Neuronal stem cell (in vitro differentiated cells): ENCODE data around the gene CDIP1.

ENCODE experiments used
- DNase-seq: peaks from one replicate; pipeline ENCODE4 v3.0.0-alpha.2; 2013; ENCODE audit warnings: low spot score
- H2AFZ ChIP-seq: one replicate; pipeline ENCODE4 v1.6.1; 2013; ENCODE audit warnings: mild to moderate bottlenecking, low read length, inconsistent platforms
- H2AK5ac ChIP-seq: 2 replicates; pipeline ENCODE4 v1.6.1; 2013; ENCODE audit warnings: low read depth, mild to moderate bottlenecking, inconsistent platforms, low read length, moderate library complexity, mixed read lengths
- H2BK120ac ChIP-seq: 2 replicates; pipeline ENCODE4 v1.6.1; 2013; ENCODE audit warnings: low read depth, mild to moderate bottlenecking, inconsistent platforms, low read length, moderate library complexity, mixed read lengths
- H2BK12ac ChIP-seq: one replicate; pipeline ENCODE4 v1.6.1; 2013; ENCODE audit warnings: low read length, inconsistent platforms
- H2BK15ac ChIP-seq: 2 replicates; pipeline ENCODE4 v1.6.1; 2013; ENCODE audit warnings: mild to moderate bottlenecking, low read length, inconsistent platforms, mixed read lengths
- H2BK5ac ChIP-seq: one replicate; pipeline ENCODE4 v1.6.1; 2013; ENCODE audit warnings: inconsistent platforms, mild to moderate bottlenecking, low read length, moderate library complexity
- H3K14ac ChIP-seq: one replicate; pipeline ENCODE4 v1.6.1; 2013; ENCODE audit warnings: low read length, inconsistent platforms
- H3K18ac ChIP-seq: 2 replicates; pipeline ENCODE4 v1.6.1; 2013; ENCODE audit warnings: low read length, inconsistent platforms
- H3K23ac ChIP-seq: 2 replicates; pipeline ENCODE4 v1.6.1; 2013; ENCODE audit warnings: low read depth, mild to moderate bottlenecking, mixed read lengths, low read length, inconsistent platforms; ENCODE audit not compliant: poor library complexity
- H3K27ac ChIP-seq: replicated peaks from 3 replicates; pipeline ENCODE4 v1.5.1; 2013; ENCODE audit warnings: low read length, inconsistent platforms
- H3K27me3 ChIP-seq, 3 experiments: 2 replicates each; pipeline ENCODE4 v1.6.1; 2013; ENCODE audit warnings: low read length in 3 of 3, mild to moderate bottlenecking in 2 of 3, inconsistent platforms in 1 of 3, low read depth in 1 of 3, mixed read lengths in 1 of 3, moderate library complexity in 1 of 3; ENCODE audit not compliant: control insufficient read depth in 3 of 3, insufficient read depth in 3 of 3
- H3K36me3 ChIP-seq, 2 donors: replicated peaks in 1 of 2; 2 replicates each; pipeline ENCODE4 v1.6.1; 2013; ENCODE audit warnings: low read length in 2 of 2; ENCODE audit not compliant: control insufficient read depth in 2 of 2, insufficient read depth in 2 of 2
- H3K4ac ChIP-seq: 2 replicates; pipeline ENCODE4 v1.6.1; 2013; ENCODE audit warnings: inconsistent platforms, mild to moderate bottlenecking, low read length, moderate library complexity
- H3K4me1 ChIP-seq, 2 donors: 1 replicate in 1 of 2; 2 replicates in 1 of 2; pipeline ENCODE4 v1.6.1; 2013; ENCODE audit warnings: low read length in 2 of 2, low read depth in 1 of 2; ENCODE audit not compliant: control insufficient read depth in 2 of 2, insufficient read depth in 1 of 2
- H3K4me2 ChIP-seq: one replicate; pipeline ENCODE4 v1.6.1; 2013; ENCODE audit warnings: mild to moderate bottlenecking, low read length, inconsistent platforms; ENCODE audit not compliant: insufficient read depth, poor library complexity, severe bottlenecking
- H3K4me3 ChIP-seq, 2 donors: 2 replicates each; pipeline ENCODE4 v1.5.1; 2013; ENCODE audit warnings: low read length in 2 of 2, mild to moderate bottlenecking in 2 of 2, inconsistent platforms in 1 of 2, moderate library complexity in 1 of 2
- H3K79me1 ChIP-seq: one replicate; pipeline ENCODE4 v1.6.1; 2013; ENCODE audit warnings: low read depth, mild to moderate bottlenecking, inconsistent platforms, low read length, moderate library complexity
- H3K9ac ChIP-seq: one replicate; pipeline ENCODE4 v1.6.1; 2013; ENCODE audit warnings: mild to moderate bottlenecking, low read depth, low read length, inconsistent platforms; ENCODE audit not compliant: poor library complexity
- H3K9me3 ChIP-seq, 2 donors: replicated peaks in 1 of 2; 2 replicates each; pipeline versions ENCODE3 to v1.6.1; 2013; ENCODE audit warnings: low read length in 2 of 2, mild to moderate bottlenecking in 2 of 2, inconsistent platforms in 1 of 2, low read depth in 1 of 2, mixed read lengths in 1 of 2, moderate library complexity in 1 of 2; ENCODE audit not compliant: control insufficient read depth in 2 of 2, insufficient read depth in 1 of 2
- H4K8ac ChIP-seq: one replicate; pipeline ENCODE4 v1.6.1; 2013; ENCODE audit warnings: low read depth, mild to moderate bottlenecking, inconsistent platforms, low read length, moderate library complexity
- H4K91ac ChIP-seq: one replicate; pipeline ENCODE4 v1.6.1; 2013; ENCODE audit warnings: low read length, low read depth, mild to moderate bottlenecking, inconsistent platforms; ENCODE audit not compliant: poor library complexity
- WGBS, 2 donors: extraction: QIAGEN DNeasy Blood & Tissue Kit; methylation state at CpG; one replicate each; pipeline ENCODE4 v1.1.7; 2013; ENCODE audit warnings: missing lambda C conversion rate in 2 of 2, mixed read lengths in 1 of 2; ENCODE audit not compliant: insufficient read length in 2 of 2, insufficient replicate concordance in 1 of 2; ENCODE audit errors: extremely low coverage in 2 of 2; 5-methylcytosine and 5-hydroxymethylcytosine counted together

CDIP1 gene

GRCh38 chr16:4572715-4573114 lies 34.1 kb upstream of the CDIP1 start:
- H3K9ac ChIP-seq: no peak overlapping the region
- H3K4me1 ChIP-seq: no peaks in the 10 kb centered on the region
- H2AK5ac ChIP-seq: no peak overlapping the region
- H2BK5ac ChIP-seq: no peak overlapping the region
- WGBS, 2 donors: no CpG with 5 or more reads among the region's 4 CpGs
- no peak overlapping the region for H3K4me3 ChIP-seq
- H3K27me3 ChIP-seq: no peaks in the 10 kb centered on the region
- no peak overlapping the region for H2BK120ac ChIP-seq
- H3K4me2 ChIP-seq: no peak overlapping the region
- no peaks in the 10 kb centered on the region for H3K79me1 ChIP-seq
- DNase-seq: no peak
- H3K23ac ChIP-seq: no peak overlapping the region
- no peaks in the 10 kb centered on the region for H3K36me3 ChIP-seq
- H3K18ac ChIP-seq: no peak overlapping the region
- H4K8ac ChIP-seq: no peak overlapping the region
- H3K14ac ChIP-seq: no peak overlapping the region
- no peaks in the 10 kb centered on the region for H3K9me3 ChIP-seq
- no peak overlapping the region for H2BK12ac ChIP-seq
- H3K4ac ChIP-seq: no peak overlapping the region
- H2BK15ac ChIP-seq: no peak overlapping the region
- no peak overlapping the region for H2AFZ ChIP-seq
- no peak overlapping the region for H4K91ac ChIP-seq
- H3K27ac ChIP-seq: no peak overlapping the region

- H3K9ac ChIP-seq: no peak overlapping the region
- H4K8ac ChIP-seq: no peak overlapping the region
- no peak overlapping the region for H2BK15ac ChIP-seq
- H3K9me3 ChIP-seq: no peaks in the 10 kb centered on the region
- H3K4me2 ChIP-seq: no peak overlapping the region
- no peak overlapping the region for H4K91ac ChIP-seq
- no peak overlapping the region for H2BK12ac ChIP-seq
- H3K4me3 ChIP-seq: no peak overlapping the region
- H2AK5ac ChIP-seq: no peak overlapping the region
- no peaks in the 10 kb centered on the region for H3K36me3 ChIP-seq
- no peak overlapping the region for H3K4ac ChIP-seq
- WGBS, 2 donors: no CpG with 5 or more reads among the region's 15 CpGs
- peak overlapping the region; percentile 8 for H2AFZ ChIP-seq
- no peaks in the 10 kb centered on the region for H3K4me1 ChIP-seq
- no peak for DNase-seq
- H2BK5ac ChIP-seq: no peak overlapping the region
- no peaks in the 10 kb centered on the region for H3K27me3 ChIP-seq
- H3K14ac ChIP-seq: no peak overlapping the region
- no peaks in the 10 kb centered on the region for H3K79me1 ChIP-seq
- H3K23ac ChIP-seq: no peak overlapping the region
- no peak overlapping the region for H2BK120ac ChIP-seq
- no peak overlapping the region for H3K18ac ChIP-seq
- H3K27ac ChIP-seq: no peak overlapping the region
These were observed 32.2 kb upstream of the CDIP1 start for GRCh38 chr16:4570688-4571321.

- Histone ChIP-seq H3K4ac (no peak overlapping the region), H2BK15ac (no peak overlapping the region), H3K79me1 (no peaks in the 10 kb centered on the region), H2AFZ (no peak overlapping the region), H3K9ac (no peak overlapping the region), H3K14ac (no peak overlapping the region), H2AK5ac (no peak overlapping the region), H4K8ac (no peak overlapping the region), H3K9me3 (no peaks in the 10 kb centered on the region), H3K4me1 (no peaks in the 10 kb centered on the region), H4K91ac (no peak overlapping the region), H3K4me2 (no peak overlapping the region), H3K4me3 (no peak overlapping the region), H2BK120ac (no peak overlapping the region), H3K27me3 (no peaks in the 10 kb centered on the region), H3K23ac (no peak overlapping the region), H3K27ac (no peak overlapping the region), H3K36me3 (no peaks in the 10 kb centered on the region), H2BK5ac (no peak overlapping the region), H3K18ac (no peak overlapping the region), H2BK12ac (no peak overlapping the region)
- WGBS, 2 donors: no CpG with 5 or more reads among the region's 6 CpGs
- no peak for DNase-seq
These were observed 31.5 kb upstream of the CDIP1 start for GRCh38 chr16:4570086-4570485.

- Histone ChIP-seq H2BK12ac (no peak overlapping the region), H3K18ac (no peak overlapping the region), H3K36me3 (no peaks in the 10 kb centered on the region), H2AK5ac (no peak overlapping the region), H2BK5ac (no peak overlapping the region), H3K4me3 (no peak overlapping the region), H3K9ac (no peak overlapping the region), H3K9me3 (no peaks in the 10 kb centered on the region), H3K27me3 (no peaks in the 10 kb centered on the region), H3K79me1 (no peaks in the 10 kb centered on the region), H4K91ac (no peak overlapping the region), H2AFZ (no peak overlapping the region), H3K14ac (no peak overlapping the region), H3K23ac (no peak overlapping the region), H3K4me2 (no peak overlapping the region), H3K4me1 (peaks cover 10% of the 10 kb centered on the region in 2 donors), H4K8ac (no peak overlapping the region), H3K4ac (no peak overlapping the region), H2BK15ac (no peak overlapping the region), H3K27ac (no peak overlapping the region), H2BK120ac (no peak overlapping the region)
- no peak for DNase-seq
- no CpG with 5 or more reads among the region's 3 CpGs for WGBS, 2 donors
These were observed 27.6 kb upstream of the CDIP1 start for GRCh38 chr16:4566144-4566543.
